Esophagus squamous epithelium (tissue), 4 donors: ENCODE data around the gene SLC34A2.

Experiments used
- POLR2A ChIP-seq, 4 donors: fragments of 450-650 bp; IDR thresholded peaks; one replicate each; pipeline ENCODE4 v1.6.1; 2017; ENCODE audit warnings: antibody characterized with exemption in 4 of 4, mild to moderate bottlenecking in 4 of 4, moderate library complexity in 3 of 4
- TF ChIP-seq, protein P1 (sequence below), 6 experiments: fragments of 450-650 bp in 4 of 6; fragments of 200-600 bp in 2 of 6; sonication (generic) in 2 of 6; IDR thresholded peaks; one replicate each; pipeline ENCODE4 v1.5.1; 2016 to 2019; ENCODE audit warnings: antibody characterized with exemption in 6 of 6, mild to moderate bottlenecking in 4 of 6, moderate library complexity in 4 of 6

DNA sequence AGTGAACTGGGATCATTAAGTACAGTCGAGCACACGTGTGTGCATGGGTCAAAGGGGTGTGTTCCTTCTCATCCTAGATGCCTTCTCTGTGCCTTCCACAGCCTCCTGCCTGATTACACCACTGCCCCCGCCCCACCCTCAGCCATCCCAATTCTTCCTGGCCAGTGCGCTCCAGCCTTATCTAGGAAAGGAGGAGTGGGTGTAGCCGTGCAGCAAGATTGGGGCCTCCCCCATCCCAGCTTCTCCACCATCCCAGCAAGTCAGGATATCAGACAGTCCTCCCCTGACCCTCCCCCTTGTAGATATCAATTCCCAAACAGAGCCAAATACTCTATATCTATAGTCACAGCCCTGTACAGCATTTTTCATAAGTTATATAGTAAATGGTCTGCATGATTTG, 22.3 kb downstream of the SLC34A2 start:
- TF ChIP-seq, protein P1, sequence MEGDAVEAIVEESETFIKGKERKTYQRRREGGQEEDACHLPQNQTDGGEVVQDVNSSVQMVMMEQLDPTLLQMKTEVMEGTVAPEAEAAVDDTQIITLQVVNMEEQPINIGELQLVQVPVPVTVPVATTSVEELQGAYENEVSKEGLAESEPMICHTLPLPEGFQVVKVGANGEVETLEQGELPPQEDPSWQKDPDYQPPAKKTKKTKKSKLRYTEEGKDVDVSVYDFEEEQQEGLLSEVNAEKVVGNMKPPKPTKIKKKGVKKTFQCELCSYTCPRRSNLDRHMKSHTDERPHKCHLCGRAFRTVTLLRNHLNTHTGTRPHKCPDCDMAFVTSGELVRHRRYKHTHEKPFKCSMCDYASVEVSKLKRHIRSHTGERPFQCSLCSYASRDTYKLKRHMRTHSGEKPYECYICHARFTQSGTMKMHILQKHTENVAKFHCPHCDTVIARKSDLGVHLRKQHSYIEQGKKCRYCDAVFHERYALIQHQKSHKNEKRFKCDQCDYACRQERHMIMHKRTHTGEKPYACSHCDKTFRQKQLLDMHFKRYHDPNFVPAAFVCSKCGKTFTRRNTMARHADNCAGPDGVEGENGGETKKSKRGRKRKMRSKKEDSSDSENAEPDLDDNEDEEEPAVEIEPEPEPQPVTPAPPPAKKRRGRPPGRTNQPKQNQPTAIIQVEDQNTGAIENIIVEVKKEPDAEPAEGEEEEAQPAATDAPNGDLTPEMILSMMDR (IDR thresholded peaks at IDR 0.05), result no peak
- no peak for TF ChIP-seq POLR2A (IDR thresholded peaks at IDR 0.05)
